GM12891 (cell line): Measurements from ENCODE around the gene SLC6A13.

Experiments
- POLR2A ChIP-seq: IDR thresholded peaks from 2 replicates; pipeline ENCODE4 v1.6.1; 2011; ENCODE audit warnings: low read depth, low read length, control low read depth
- POLR2AphosphoS5 ChIP-seq: IDR thresholded peaks from 2 replicates; pipeline ENCODE4 v1.6.1; 2011; ENCODE audit warnings: low read depth, low read length, control low read depth
- SPI1 ChIP-seq: IDR thresholded peaks from 2 replicates; pipeline ENCODE4 v1.6.1; 2011; ENCODE audit warnings: low read depth, low read length, control low read depth
- TAF1 ChIP-seq: IDR thresholded peaks from 2 replicates; pipeline ENCODE4 v1.6.1; 2011; ENCODE audit warnings: low read depth, low read length, control low read depth

- TF ChIP-seq POLR2A = no peak
- TF ChIP-seq POLR2AphosphoS5 = no peak
- TF ChIP-seq TAF1 = no peak
- no peak for TF ChIP-seq SPI1
Observed at GRCh38 chr12:181921-182320, 80.7 kb downstream of the SLC6A13 start.
